HG02885 (cell line): ENCODE measurements around the gene SPAAR.

Source experiments
- ATAC-seq: cut with Tn5 transposase; IDR thresholded peaks from one replicate; pipeline ENCODE4 v1.9.1; 2021; ENCODE audit warnings: mild to moderate bottlenecking; ENCODE audit not compliant: unreplicated experiment, poor library complexity

Gene SPAAR

GRCh38 chr9:35944173-35944572, 34.9 kb downstream of the SPAAR start:
- no peak for ATAC-seq

GRCh38 chr9:35944841-35945240, 35.6 kb downstream of the SPAAR start:
- ATAC-seq = no peak

GRCh38 chr9:35945341-35946018, 36.2 kb downstream of the SPAAR start:
- no peak for ATAC-seq

- no peak for ATAC-seq
These were observed 39.2 kb downstream of the SPAAR start for GRCh38 chr9:35948451-35948850.

GRCh38 chr9:35948901-35949318, 39.6 kb downstream of the SPAAR start:
- ATAC-seq = no peak

GRCh38 chr9:35951736-35952135, 42.4 kb downstream of the SPAAR start:
- no peak for ATAC-seq

- ATAC-seq = no peak
These were observed 43.4 kb downstream of the SPAAR start for GRCh38 chr9:35952526-35953191.

GRCh38 chr9:35954942-35955546, 45.8 kb downstream of the SPAAR start:
- no peak for ATAC-seq

GRCh38 chr9:35956651-35957050, 47.4 kb downstream of the SPAAR start:
- ATAC-seq = no peak

GRCh38 chr9:35958104-35958837, 49.0 kb downstream of the SPAAR start, which contains the start of gene OR2S2:
OR2S2 (minus strand) TSS chr9:35958154; CDS start chr9:35958098, 56 bp downstream.
- ATAC-seq = no peak

GRCh38 chr9:35960039-35960655, 50.9 kb downstream of the SPAAR start:
- no peak for ATAC-seq
